Choroid plexus epithelial cell (primary cell): ENCODE data around the gene SOHLH2.

Experiments used
- DNase-seq: peaks from one replicate; pipeline ENCODE4 v3.0.0-alpha.2; 2010; ENCODE audit warnings: low read depth
- H3K4me3 ChIP-seq: 2 replicates; pipeline ENCODE4 v1.5.1; 2011; ENCODE audit warnings: low read depth, mild to moderate bottlenecking, control low read depth, low read length, moderate library complexity
- CTCF ChIP-seq: conservative IDR thresholded peaks from 2 replicates; pipeline ENCODE4 v1.5.1; 2011; ENCODE audit warnings: low read depth, mild to moderate bottlenecking, control low read depth, inconsistent platforms, low read length, moderate library complexity

SOHLH2 gene

GRCh38 chr13:36248700-36249099 is 34.3 kb upstream of the SOHLH2 start:
- no peak for DNase-seq
- no peak for TF ChIP-seq CTCF
- H3K4me3 ChIP-seq, result no peak overlapping the region

- no peak overlapping the region for H3K4me3 ChIP-seq
- no peak for TF ChIP-seq CTCF
- DNase-seq, result no peak
These were observed 30.6 kb upstream of the SOHLH2 start for GRCh38 chr13:36244990-36245389.

- DNase-seq, result no peak
- no peak overlapping the region for H3K4me3 ChIP-seq
- no peak for TF ChIP-seq CTCF
These were observed 29.7 kb upstream of the SOHLH2 start for GRCh38 chr13:36244073-36244472.

GRCh38 chr13:36242761-36243160 is 28.4 kb upstream of the SOHLH2 start:
- TF ChIP-seq CTCF, result no peak
- no peak for DNase-seq
- no peak overlapping the region for H3K4me3 ChIP-seq

GRCh38 chr13:36231236-36231635 is 16.9 kb upstream of the SOHLH2 start:
- no peak for TF ChIP-seq CTCF
- H3K4me3 ChIP-seq, result no peak overlapping the region
- no peak for DNase-seq

- no peak overlapping the region for H3K4me3 ChIP-seq
- no peak for DNase-seq
- no peak for TF ChIP-seq CTCF
These were observed 10.4 kb upstream of the SOHLH2 start for GRCh38 chr13:36224730-36225129.

GRCh38 chr13:36219883-36220282 is 5.5 kb upstream of the SOHLH2 start:
- no peak overlapping the region for H3K4me3 ChIP-seq
- no peak for TF ChIP-seq CTCF
- DNase-seq, result no peak
